HL-60 (cell line): ENCODE measurements around the gene NPSR1.

Experiments used
- GABPA ChIP-seq: IDR thresholded peaks from 2 replicates; pipeline ENCODE4 v1.6.1; 2012; ENCODE audit warnings: low read depth
- POLR2AphosphoS5 ChIP-seq: IDR thresholded peaks from 2 replicates; pipeline ENCODE4 v1.6.1; 2012; ENCODE audit warnings: low read depth
- TF ChIP-seq, protein P1 (sequence below): IDR thresholded peaks from one replicate; pipeline ENCODE4 v1.5.1; 2011; ENCODE audit warnings: low read length, control low read depth, inconsistent platforms; ENCODE audit not compliant: insufficient read depth
- TF ChIP-seq, protein P2 (sequence below): IDR thresholded peaks from 2 replicates; pipeline ENCODE4 v1.6.1; 2012; ENCODE audit warnings: low read depth; ENCODE audit not compliant: insufficient replicate concordance

DNA sequence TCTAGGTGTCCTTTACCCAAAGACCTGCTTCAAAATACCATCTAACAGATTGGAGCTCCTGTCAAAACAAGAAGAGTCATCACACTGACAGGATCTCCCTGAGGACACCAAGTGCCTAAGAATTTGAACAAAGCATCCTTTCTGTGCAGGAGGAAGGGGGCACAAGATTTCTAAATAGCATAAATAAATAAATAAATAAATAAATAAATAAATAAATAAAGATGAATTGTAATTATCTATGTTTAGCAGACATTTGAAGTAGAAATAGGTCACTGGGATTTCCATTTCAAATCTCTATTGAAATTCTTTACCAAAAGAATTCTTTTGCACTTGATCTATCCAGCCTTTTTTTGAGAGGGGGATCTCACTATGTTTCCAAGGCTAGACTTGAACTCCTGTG, 65.3 kb downstream of the NPSR1 start:
- TF ChIP-seq, protein P1, sequence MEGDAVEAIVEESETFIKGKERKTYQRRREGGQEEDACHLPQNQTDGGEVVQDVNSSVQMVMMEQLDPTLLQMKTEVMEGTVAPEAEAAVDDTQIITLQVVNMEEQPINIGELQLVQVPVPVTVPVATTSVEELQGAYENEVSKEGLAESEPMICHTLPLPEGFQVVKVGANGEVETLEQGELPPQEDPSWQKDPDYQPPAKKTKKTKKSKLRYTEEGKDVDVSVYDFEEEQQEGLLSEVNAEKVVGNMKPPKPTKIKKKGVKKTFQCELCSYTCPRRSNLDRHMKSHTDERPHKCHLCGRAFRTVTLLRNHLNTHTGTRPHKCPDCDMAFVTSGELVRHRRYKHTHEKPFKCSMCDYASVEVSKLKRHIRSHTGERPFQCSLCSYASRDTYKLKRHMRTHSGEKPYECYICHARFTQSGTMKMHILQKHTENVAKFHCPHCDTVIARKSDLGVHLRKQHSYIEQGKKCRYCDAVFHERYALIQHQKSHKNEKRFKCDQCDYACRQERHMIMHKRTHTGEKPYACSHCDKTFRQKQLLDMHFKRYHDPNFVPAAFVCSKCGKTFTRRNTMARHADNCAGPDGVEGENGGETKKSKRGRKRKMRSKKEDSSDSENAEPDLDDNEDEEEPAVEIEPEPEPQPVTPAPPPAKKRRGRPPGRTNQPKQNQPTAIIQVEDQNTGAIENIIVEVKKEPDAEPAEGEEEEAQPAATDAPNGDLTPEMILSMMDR = no peak
- TF ChIP-seq, protein P2, sequence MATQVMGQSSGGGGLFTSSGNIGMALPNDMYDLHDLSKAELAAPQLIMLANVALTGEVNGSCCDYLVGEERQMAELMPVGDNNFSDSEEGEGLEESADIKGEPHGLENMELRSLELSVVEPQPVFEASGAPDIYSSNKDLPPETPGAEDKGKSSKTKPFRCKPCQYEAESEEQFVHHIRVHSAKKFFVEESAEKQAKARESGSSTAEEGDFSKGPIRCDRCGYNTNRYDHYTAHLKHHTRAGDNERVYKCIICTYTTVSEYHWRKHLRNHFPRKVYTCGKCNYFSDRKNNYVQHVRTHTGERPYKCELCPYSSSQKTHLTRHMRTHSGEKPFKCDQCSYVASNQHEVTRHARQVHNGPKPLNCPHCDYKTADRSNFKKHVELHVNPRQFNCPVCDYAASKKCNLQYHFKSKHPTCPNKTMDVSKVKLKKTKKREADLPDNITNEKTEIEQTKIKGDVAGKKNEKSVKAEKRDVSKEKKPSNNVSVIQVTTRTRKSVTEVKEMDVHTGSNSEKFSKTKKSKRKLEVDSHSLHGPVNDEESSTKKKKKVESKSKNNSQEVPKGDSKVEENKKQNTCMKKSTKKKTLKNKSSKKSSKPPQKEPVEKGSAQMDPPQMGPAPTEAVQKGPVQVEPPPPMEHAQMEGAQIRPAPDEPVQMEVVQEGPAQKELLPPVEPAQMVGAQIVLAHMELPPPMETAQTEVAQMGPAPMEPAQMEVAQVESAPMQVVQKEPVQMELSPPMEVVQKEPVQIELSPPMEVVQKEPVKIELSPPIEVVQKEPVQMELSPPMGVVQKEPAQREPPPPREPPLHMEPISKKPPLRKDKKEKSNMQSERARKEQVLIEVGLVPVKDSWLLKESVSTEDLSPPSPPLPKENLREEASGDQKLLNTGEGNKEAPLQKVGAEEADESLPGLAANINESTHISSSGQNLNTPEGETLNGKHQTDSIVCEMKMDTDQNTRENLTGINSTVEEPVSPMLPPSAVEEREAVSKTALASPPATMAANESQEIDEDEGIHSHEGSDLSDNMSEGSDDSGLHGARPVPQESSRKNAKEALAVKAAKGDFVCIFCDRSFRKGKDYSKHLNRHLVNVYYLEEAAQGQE = no peak
- TF ChIP-seq GABPA = no peak
- no peak for TF ChIP-seq POLR2AphosphoS5
